Measurements from ENCODE around the gene ARL6IP5. TPM values are rescaled to one million over a fixed set of nuclear protein-coding genes. Genes with fewer than 3 reads are reported as not detected.

The ARL6IP5 gene
- total and polyA plus RNA-seq, 2 of the 13 experiments (the other 11 are each of a cell fraction or from before 2014, with no cell fraction given), result 23.7 to 29.6 TPM

DNA sequence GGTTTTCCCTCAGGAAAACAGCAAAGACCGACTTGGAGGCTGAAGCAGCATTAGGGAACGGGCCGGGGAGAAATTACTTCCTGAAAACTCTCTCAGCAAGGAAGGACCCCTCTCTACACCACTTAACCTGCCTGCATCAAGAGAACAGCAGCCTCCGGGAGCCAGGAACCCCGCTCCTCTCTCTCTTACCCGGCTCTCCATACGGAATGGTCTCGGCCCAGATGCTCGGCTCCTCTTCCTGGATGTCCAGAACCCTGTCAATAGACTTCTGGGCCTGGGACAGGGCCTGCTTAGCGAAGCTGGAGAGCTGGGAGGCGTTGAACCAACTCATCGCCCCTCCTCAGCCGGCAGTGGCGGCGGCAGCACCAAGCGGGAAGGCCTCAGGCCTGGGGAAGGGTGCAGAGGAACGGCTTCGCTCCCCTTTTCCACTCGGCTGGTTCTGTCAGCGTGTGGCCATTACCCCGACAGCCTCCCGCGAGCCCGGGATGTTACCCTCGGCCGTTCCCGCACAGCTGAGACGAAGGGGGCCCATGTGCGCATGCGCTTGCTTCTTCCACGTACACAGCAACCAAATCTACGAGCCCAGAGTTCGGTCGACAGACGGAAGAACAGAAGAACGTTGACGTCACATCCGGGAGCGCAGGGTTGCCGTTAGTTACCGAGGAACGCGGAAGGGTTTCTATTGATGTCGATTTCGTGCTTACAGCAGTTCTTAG lies 32.8 kb upstream of the ARL6IP5 start, which contains the start of gene TMF1 (continued):
- no peak for TF ChIP-seq ZC3H13 (CRISPR knock-in tag; IDR thresholded peaks at IDR 0.05)
- no peak for TF ChIP-seq ZNF12 (CRISPR knock-in tag; IDR thresholded peaks at IDR 0.05)
- TF ChIP-seq ZNF354B (CRISPR knock-in tag; IDR thresholded peaks at IDR 0.05), result no peak
- peak; percentile 73; the same call in 1 of the 2 replicates for TF ChIP-seq ZNF773 (CRISPR knock-in tag; IDR thresholded peaks at IDR 0.05; ENCODE audit: borderline replicate concordance)
- no peak for TF ChIP-seq HNF4A (CRISPR knock-in tag; IDR thresholded peaks at IDR 0.05)
- TF ChIP-seq ZNF274 (CRISPR knock-in tag; IDR thresholded peaks at IDR 0.05), result no peak
- no peak for TF ChIP-seq BRD4 (CRISPR knock-in tag; IDR thresholded peaks at IDR 0.05)
- TF ChIP-seq SIN3A (IDR thresholded peaks at IDR 0.05; ENCODE audit: borderline replicate concordance, low read depth, low read length), result peak; percentile 73; the same call in 1 of the 2 replicates
- TF ChIP-seq, protein P1, sequence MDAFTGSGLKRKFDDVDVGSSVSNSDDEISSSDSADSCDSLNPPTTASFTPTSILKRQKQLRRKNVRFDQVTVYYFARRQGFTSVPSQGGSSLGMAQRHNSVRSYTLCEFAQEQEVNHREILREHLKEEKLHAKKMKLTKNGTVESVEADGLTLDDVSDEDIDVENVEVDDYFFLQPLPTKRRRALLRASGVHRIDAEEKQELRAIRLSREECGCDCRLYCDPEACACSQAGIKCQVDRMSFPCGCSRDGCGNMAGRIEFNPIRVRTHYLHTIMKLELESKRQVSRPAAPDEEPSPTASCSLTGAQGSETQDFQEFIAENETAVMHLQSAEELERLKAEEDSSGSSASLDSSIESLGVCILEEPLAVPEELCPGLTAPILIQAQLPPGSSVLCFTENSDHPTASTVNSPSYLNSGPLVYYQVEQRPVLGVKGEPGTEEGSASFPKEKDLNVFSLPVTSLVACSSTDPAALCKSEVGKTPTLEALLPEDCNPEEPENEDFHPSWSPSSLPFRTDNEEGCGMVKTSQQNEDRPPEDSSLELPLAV (CRISPR knock-in tag; conservative IDR thresholded peaks at IDR 0.05; ENCODE audit: low read depth), result no peak
- TF ChIP-seq ZNF577 (CRISPR knock-in tag; IDR thresholded peaks at IDR 0.05; ENCODE audit: borderline replicate concordance, low read depth), result no peak
- TF ChIP-seq ZNF501 (CRISPR knock-in tag; IDR thresholded peaks at IDR 0.05), result peak; percentile 92
- TF ChIP-seq HNRNPK (IDR thresholded peaks at IDR 0.05; ENCODE audit: low read depth, low read length, poor library complexity, severe bottlenecking), result no peak
- no peak for TF ChIP-seq KLF12 (CRISPR knock-in tag; IDR thresholded peaks at IDR 0.05; ENCODE audit: borderline replicate concordance)
- 0 out of 2 replicates have a peak, but pooled peaks have one; percentile 44 for TF ChIP-seq ARHGAP35 (CRISPR knock-in tag; IDR thresholded peaks at IDR 0.05; ENCODE audit: borderline replicate concordance)
- peak; percentile 73; the same call in 1 of the 2 replicates for TF ChIP-seq ZSCAN20 (CRISPR knock-in tag; IDR thresholded peaks at IDR 0.05; ENCODE audit: borderline replicate concordance)
- TF ChIP-seq, protein P2, sequence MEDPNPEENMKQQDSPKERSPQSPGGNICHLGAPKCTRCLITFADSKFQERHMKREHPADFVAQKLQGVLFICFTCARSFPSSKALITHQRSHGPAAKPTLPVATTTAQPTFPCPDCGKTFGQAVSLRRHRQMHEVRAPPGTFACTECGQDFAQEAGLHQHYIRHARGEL (CRISPR knock-in tag; IDR thresholded peaks at IDR 0.05), result 0 out of 2 replicates have a peak, but pooled peaks have one; percentile 8
- TF ChIP-seq BHLHE40 (IDR thresholded peaks at IDR 0.05; ENCODE audit: low read length), result peak; percentile 27; the same call in 1 of the 2 replicates
- no peak for TF ChIP-seq ETV6 (CRISPR knock-in tag; conservative IDR thresholded peaks at IDR 0.05)
- no peak for TF ChIP-seq NAIF1 (CRISPR knock-in tag; IDR thresholded peaks at IDR 0.05; ENCODE audit: borderline replicate concordance)
- TF ChIP-seq MATR3 (CRISPR knock-in tag; IDR thresholded peaks at IDR 0.05), result no peak
- TF ChIP-seq SP140L (CRISPR knock-in tag; IDR thresholded peaks at IDR 0.05; ENCODE audit: borderline replicate concordance), result peak; percentile 66; the same call in 1 of the 2 replicates
- TF ChIP-seq, protein P3, sequence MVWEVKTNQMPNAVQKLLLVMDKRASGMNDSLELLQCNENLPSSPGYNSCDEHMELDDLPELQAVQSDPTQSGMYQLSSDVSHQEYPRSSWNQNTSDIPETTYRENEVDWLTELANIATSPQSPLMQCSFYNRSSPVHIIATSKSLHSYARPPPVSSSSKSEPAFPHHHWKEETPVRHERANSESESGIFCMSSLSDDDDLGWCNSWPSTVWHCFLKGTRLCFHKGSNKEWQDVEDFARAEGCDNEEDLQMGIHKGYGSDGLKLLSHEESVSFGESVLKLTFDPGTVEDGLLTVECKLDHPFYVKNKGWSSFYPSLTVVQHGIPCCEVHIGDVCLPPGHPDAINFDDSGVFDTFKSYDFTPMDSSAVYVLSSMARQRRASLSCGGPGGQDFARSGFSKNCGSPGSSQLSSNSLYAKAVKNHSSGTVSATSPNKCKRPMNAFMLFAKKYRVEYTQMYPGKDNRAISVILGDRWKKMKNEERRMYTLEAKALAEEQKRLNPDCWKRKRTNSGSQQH (CRISPR knock-in tag; IDR thresholded peaks at IDR 0.05; ENCODE audit: low read depth), result no peak
- TF ChIP-seq, protein P4, sequence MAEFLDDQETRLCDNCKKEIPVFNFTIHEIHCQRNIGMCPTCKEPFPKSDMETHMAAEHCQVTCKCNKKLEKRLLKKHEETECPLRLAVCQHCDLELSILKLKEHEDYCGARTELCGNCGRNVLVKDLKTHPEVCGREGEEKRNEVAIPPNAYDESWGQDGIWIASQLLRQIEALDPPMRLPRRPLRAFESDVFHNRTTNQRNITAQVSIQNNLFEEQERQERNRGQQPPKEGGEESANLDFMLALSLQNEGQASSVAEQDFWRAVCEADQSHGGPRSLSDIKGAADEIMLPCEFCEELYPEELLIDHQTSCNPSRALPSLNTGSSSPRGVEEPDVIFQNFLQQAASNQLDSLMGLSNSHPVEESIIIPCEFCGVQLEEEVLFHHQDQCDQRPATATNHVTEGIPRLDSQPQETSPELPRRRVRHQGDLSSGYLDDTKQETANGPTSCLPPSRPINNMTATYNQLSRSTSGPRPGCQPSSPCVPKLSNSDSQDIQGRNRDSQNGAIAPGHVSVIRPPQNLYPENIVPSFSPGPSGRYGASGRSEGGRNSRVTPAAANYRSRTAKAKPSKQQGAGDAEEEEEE (CRISPR knock-in tag; IDR thresholded peaks at IDR 0.05; ENCODE audit: borderline replicate concordance), result no peak; the same call in 1 of the 2 replicates
- peak; percentile 38 for TF ChIP-seq TBL1XR1 (IDR thresholded peaks at IDR 0.05; ENCODE audit: borderline replicate concordance, low read length, partially characterized antibody)
- no peak for TF ChIP-seq ZNF737 (CRISPR knock-in tag; IDR thresholded peaks at IDR 0.05; ENCODE audit: borderline replicate concordance)
- TF ChIP-seq ZSCAN31 (CRISPR knock-in tag; IDR thresholded peaks at IDR 0.05; ENCODE audit: low read depth), result peak; percentile 77

All from HepG2 (cell line).